Measurements from ENCODE around the gene CTRL. TPM values are rescaled to one million over a fixed set of nuclear protein-coding genes. Genes with fewer than 3 reads are reported as not detected.
A peak's percentile ranks its signal among the peaks of the same experiment; 100 is the strongest.
"Not testable (repeated sequence)": the region's sequence is repeated elsewhere in the genome, so short reads cannot be mapped to it uniquely, and the experiment has no call there.

CTRL gene
- total RNA-seq, 1 donor from 2014 or later: 0.49 TPM

- no peak for DNase-seq
Observed at GRCh38 chr16:67940446-67941089, 8.9 kb upstream of the CTRL start.

GRCh38 chr16:67939507-67940445 lies 8.1 kb upstream of the CTRL start:
- DNase-seq: no peak

GRCh38 chr16:67937713-67938112 lies 6.1 kb upstream of the CTRL start:
- not testable (repeated sequence) for DNase-seq

GRCh38 chr16:67936880-67937605 lies 5.4 kb upstream of the CTRL start:
- DNase-seq: peak; percentile 45

GRCh38 chr16:67936124-67936879 lies 4.6 kb upstream of the CTRL start, which contains the start of gene PSMB10:
PSMB10 (minus strand) TSS chr16:67936850; CDS start chr16:67936749, 101 bp downstream.
- DNase-seq: no peak

- DNase-seq: peak; percentile 76
Observed at GRCh38 chr16:67935402-67936123, 3.9 kb upstream of the CTRL start.

GRCh38 chr16:67935101-67935401 lies 3.4 kb upstream of the CTRL start:
- DNase-seq: no peak

- no peak for DNase-seq
Observed at GRCh38 chr16:67934306-67935100, 2.8 kb upstream of the CTRL start.

GRCh38 chr16:67933805-67934204 lies 2.1 kb upstream of the CTRL start:
- DNase-seq: no peak

- no peak for DNase-seq
Observed at GRCh38 chr16:67932462-67932840, 789 bp upstream of the CTRL start.

GRCh38 chr16:67930678-67931211 lies 917 bp downstream of the CTRL start:
- no peak for DNase-seq

- DNase-seq: no peak
Observed at GRCh38 chr16:67930191-67930590, 1.5 kb downstream of the CTRL start.

- DNase-seq: no peak
Observed at GRCh38 chr16:67928561-67929364, 2.9 kb downstream of the CTRL start.

GRCh38 chr16:67928147-67928546 lies 3.5 kb downstream of the CTRL start:
- DNase-seq: no peak

- no peak for DNase-seq
Observed at GRCh38 chr16:67927131-67927941, 4.3 kb downstream of the CTRL start.

- no peak for DNase-seq
Observed at GRCh38 chr16:67926181-67926750, 5.4 kb downstream of the CTRL start.

- no peak for DNase-seq
Observed at GRCh38 chr16:67924140-67924906, 7.3 kb downstream of the CTRL start.

All from skin of body (tissue), 2 donors.